ENCODE data around the gene ZFR. TPM values are rescaled to one million over a fixed set of nuclear protein-coding genes. Genes with fewer than 3 reads are reported as not detected.

ZFR gene
- total RNA-seq, 1 experiment from 2014 or later = 62.4 TPM

DNA sequence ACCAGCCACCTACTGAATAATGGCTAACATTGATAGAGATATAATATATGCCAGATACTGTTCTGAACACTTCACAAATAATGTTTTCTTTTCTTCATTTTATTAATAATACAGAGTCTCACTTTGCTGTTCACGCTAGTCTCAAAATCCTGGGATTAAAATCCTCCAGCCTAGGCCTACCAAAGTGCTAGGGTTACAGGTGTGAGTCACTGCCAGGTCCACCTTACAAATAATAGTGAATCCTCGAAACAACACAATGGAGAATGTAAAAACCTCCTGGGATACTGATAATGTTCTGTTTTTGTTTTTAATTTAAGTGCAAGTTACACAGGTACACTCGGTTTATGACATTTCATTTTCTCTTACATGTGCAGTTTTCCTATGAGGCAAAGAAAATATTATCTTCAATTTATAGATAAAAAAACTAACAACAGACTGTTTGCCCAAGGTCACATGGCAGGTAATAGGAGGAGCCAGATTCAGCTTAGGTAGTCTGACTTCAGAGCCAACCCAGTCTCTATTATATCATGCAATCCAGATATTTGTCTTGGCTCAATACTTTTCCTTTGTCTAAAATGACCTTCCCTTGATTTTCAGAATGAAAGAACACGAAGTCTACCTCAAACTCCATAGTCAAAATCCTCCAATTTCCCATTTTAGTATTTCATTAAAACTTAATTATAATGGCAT is 7.8 kb downstream of the ZFR start:
- no peak overlapping the region for H3K9ac ChIP-seq (ENCODE audit: extremely low read depth, insufficient read length, low read length)
- no peak overlapping the region for H2BK12ac ChIP-seq (ENCODE audit: insufficient read length, low read depth, low read length)
- H3K14ac ChIP-seq (ENCODE audit: insufficient read depth, low read length) = no peak overlapping the region
- no peaks in the 10 kb centered on the region for H3K9me3 ChIP-seq (ENCODE audit: control insufficient read depth, low read depth, low read length)
- no peak overlapping the region for H2BK120ac ChIP-seq (ENCODE audit: low read depth, low read length, poor library complexity, severe bottlenecking)
- Mint-ChIP-seq H3K4me3 (no peak overlapping the region), H3K9me3 (no peaks in the 10 kb centered on the region), H3K36me3 (ENCODE audit: insufficient read depth in 1 of 3, low read depth in 3 of 3) (peaks cover 0 to 22% (median 17%) of the 10 kb centered on the region in 3 experiments; a peak in 5 of 7 replicates), H3K4me1 (peaks cover 15 to 24% of the 10 kb centered on the region in 2 experiments), H3K27me3 (ENCODE audit: low read depth) (no peaks in the 10 kb centered on the region), H3K27ac (0 out of 7 replicates have a peak overlapping the region, but pooled peaks of 2 of the 3 experiments have one; percentile 10 to 27)
- no peak overlapping the region for H4K8ac ChIP-seq (replicated peaks; ENCODE audit: insufficient read length, low read depth, low read length)
- WGBS (ENCODE audit: extremely low coverage, insufficient read length, low lambda C conversion rate) = no CpG with 5 or more reads among the region's 4 CpGs
- H2BK15ac ChIP-seq (ENCODE audit: low read depth, low read length) = no peak overlapping the region
- no peak overlapping the region for H2AK5ac ChIP-seq (ENCODE audit: insufficient read length, low read length)
- no peak overlapping the region for H3K18ac ChIP-seq (ENCODE audit: insufficient read length, low read depth, low read length)
- H3K56ac ChIP-seq (ENCODE audit: insufficient read length, low read depth, low read length) = no peak overlapping the region
- H3K4ac ChIP-seq (ENCODE audit: low read depth, low read length) = no peak overlapping the region
- no peaks in the 10 kb centered on the region for H3K23me2 ChIP-seq (ENCODE audit: insufficient read length, low read depth, low read length, poor library complexity, severe bottlenecking)
- no peak overlapping the region for H2BK20ac ChIP-seq (ENCODE audit: low read depth, low read length, poor library complexity, severe bottlenecking)
- DNase-seq = no peak
- H3K4me2 ChIP-seq (ENCODE audit: insufficient read depth, insufficient read length, low read length) = no peak overlapping the region
- H3K4me1 ChIP-seq (ENCODE audit: insufficient read depth, low read length) = no peaks in the 10 kb centered on the region; the same call in 1 of the 2 replicates
- H4K5ac ChIP-seq (ENCODE audit: insufficient read length, low read depth, low read length) = no peak overlapping the region
- H3T11ph ChIP-seq (ENCODE audit: low read length) = no peak overlapping the region
- no peaks in the 10 kb centered on the region for H3K27me3 ChIP-seq (ENCODE audit: insufficient read depth, low read length)
- no peak overlapping the region for H2BK5ac ChIP-seq (ENCODE audit: insufficient read length, low read length)
- no peak overlapping the region for H4K91ac ChIP-seq (ENCODE audit: insufficient read length, low read depth, low read length)
- no peak overlapping the region for H3K23ac ChIP-seq (ENCODE audit: insufficient read length, low read depth, low read length)
- H4K20me1 ChIP-seq (ENCODE audit: control insufficient read depth, insufficient read depth, insufficient read length) = no peaks in the 10 kb centered on the region
- H3K79me1 ChIP-seq (ENCODE audit: insufficient read depth, low read depth, low read length, poor library complexity, severe bottlenecking) = peaks cover 15% of the 10 kb centered on the region
- no peak overlapping the region for H2AFZ ChIP-seq (ENCODE audit: low read length)
- H3K27ac ChIP-seq (ENCODE audit: insufficient read length, low read depth, low read length) = no peak overlapping the region
- peaks cover 20% of the 10 kb centered on the region; the same call in 1 of the 2 replicates for H3K79me2 ChIP-seq (ENCODE audit: insufficient read depth, low read length)
- TF ChIP-seq CTCF (conservative IDR thresholded peaks at IDR 0.05) = no peak
